Mesodermal cell (in vitro differentiated cells): ENCODE data around the gene CIB1.
"Not testable (repeated sequence)": the region's sequence is repeated elsewhere in the genome, so short reads cannot be mapped to it uniquely, and the experiment has no call there.

Experiments used
- H3K27ac ChIP-seq: 2 replicates; pipeline ENCODE4 v1.7.0; 2013; ENCODE audit warnings: mild to moderate bottlenecking, low read depth, low read length, moderate library complexity; ENCODE audit not compliant: severe bottlenecking
- H3K36me3 ChIP-seq: 2 replicates; pipeline ENCODE4 v1.7.1; 2013; ENCODE audit warnings: mild to moderate bottlenecking, low read length, moderate library complexity; ENCODE audit not compliant: control insufficient read depth, insufficient read depth
- H3K4me1 ChIP-seq: one replicate; pipeline ENCODE4 v1.7.1; 2013; ENCODE audit warnings: mild to moderate bottlenecking, low read length; ENCODE audit not compliant: insufficient read depth, control insufficient read depth, poor library complexity, severe bottlenecking
- H3K4me3 ChIP-seq: 2 replicates; pipeline ENCODE4 v1.7.0; 2013; ENCODE audit warnings: low read length, control low read depth, mild to moderate bottlenecking; ENCODE audit not compliant: insufficient read depth, poor library complexity, severe bottlenecking; ENCODE audit errors: extremely low read depth
- H3K9me3 ChIP-seq: 2 replicates; pipeline ENCODE4 v1.7.1; 2013; ENCODE audit warnings: mild to moderate bottlenecking, low read length, moderate library complexity; ENCODE audit not compliant: control insufficient read depth
- WGBS, 2 experiments: methylation state at CpG; one replicate each; pipeline ENCODE4 v1.1.5; 2013; ENCODE audit warnings: missing lambda C conversion rate in 2 of 2; ENCODE audit not compliant: insufficient coverage in 2 of 2; 5-methylcytosine and 5-hydroxymethylcytosine counted together

Gene CIB1

GRCh38 chr15:90191794-90192509 lies 41.8 kb downstream of the CIB1 start:
- no peak overlapping the region for H3K4me3 ChIP-seq
- H3K4me1 ChIP-seq: no peaks in the 10 kb centered on the region
- no peaks in the 10 kb centered on the region for H3K36me3 ChIP-seq
- 91 to 92% methylated on average over 4 to 6 of the region's 7 CpGs for WGBS, 2 experiments
- no peaks in the 10 kb centered on the region for H3K9me3 ChIP-seq
- H3K27ac ChIP-seq: no peak overlapping the region

DNA sequence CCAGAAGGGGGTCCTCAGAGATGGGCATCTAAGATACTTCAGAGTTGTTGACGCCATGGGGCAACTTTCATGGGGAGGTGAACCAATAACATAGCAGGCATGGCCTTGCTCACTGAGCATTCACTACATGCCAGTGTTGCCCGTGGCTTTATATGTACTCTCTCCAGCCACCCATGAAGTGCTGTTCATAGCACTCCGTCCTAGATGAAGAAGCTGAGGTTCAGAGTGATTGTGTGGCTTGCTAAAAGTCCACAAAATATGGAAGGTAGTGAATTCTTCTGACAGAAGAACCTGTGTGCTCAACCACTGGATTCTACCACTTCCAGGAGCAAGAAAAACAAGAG lies 42.4 kb downstream of the CIB1 start:
- 76 to 90% methylated on average over 1 to 2 of the region's 3 CpGs for WGBS, 2 experiments
- Histone ChIP-seq H3K27ac (no peak overlapping the region), H3K4me3 (no peak overlapping the region), H3K9me3 (no peaks in the 10 kb centered on the region), H3K36me3 (no peaks in the 10 kb centered on the region), H3K4me1 (no peaks in the 10 kb centered on the region)

GRCh38 chr15:90190606-90191343 lies 43.0 kb downstream of the CIB1 start:
- H3K36me3 ChIP-seq: no peaks in the 10 kb centered on the region
- H3K4me1 ChIP-seq: no peaks in the 10 kb centered on the region
- no peaks in the 10 kb centered on the region for H3K9me3 ChIP-seq
- WGBS, 2 experiments: 90 to 92% methylated on average over 8 of the region's 10 CpGs
- no peak overlapping the region for H3K4me3 ChIP-seq
- no peak overlapping the region for H3K27ac ChIP-seq

- no peaks in the 10 kb centered on the region for H3K4me1 ChIP-seq
- WGBS, 2 experiments: 75 to 91% methylated on average over 6 to 7 of the region's 10 CpGs
- H3K36me3 ChIP-seq: no peaks in the 10 kb centered on the region
- no peaks in the 10 kb centered on the region for H3K9me3 ChIP-seq
- no peak overlapping the region for H3K4me3 ChIP-seq
- H3K27ac ChIP-seq: no peak overlapping the region
These were observed 43.8 kb downstream of the CIB1 start for GRCh38 chr15:90189781-90190467.

DNA sequence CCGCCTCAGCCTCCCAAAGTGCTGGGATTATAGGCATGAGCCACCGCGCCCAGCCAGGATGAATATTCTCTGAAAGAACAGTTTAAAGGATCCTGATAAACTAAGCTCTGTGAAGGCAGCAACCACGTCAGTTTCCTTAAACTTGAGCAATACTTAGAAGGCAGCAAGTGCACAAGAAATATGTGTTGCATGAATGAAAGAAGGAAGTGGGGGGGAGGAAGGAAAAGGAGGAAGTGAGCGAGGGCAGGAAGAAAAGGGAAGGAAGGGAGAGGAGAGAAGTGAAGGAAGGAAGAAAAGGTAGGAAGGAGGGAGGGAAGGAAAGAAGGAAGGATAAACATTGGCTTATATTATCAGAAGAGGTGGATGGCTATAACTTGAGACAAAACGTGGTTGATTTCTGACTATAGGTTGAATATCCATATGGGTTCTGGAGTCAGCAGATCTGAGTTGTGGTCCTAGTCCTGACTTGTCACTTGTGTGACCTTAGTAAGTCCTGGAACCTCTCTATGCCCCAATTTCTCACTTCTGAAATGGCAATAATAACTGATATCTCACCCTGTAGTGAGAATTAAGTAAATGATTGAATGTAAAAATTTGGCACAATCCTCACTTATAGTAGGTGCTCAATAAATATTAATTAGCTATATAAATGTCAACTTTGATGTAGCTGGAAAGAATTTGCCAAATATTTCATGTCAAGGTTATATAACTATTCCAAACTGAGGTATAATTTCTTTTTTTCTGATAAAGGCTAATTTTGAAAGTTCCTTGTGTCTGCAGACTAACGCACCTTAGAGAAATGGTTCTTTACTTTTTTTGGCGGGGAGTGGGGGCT lies 44.6 kb downstream of the CIB1 start:
- 94 to 96% methylated on average over 7 to 8 of the region's 8 CpGs for WGBS, 2 experiments
- Histone ChIP-seq H3K9me3 (no peaks in the 10 kb centered on the region), H3K36me3 (no peaks in the 10 kb centered on the region)

GRCh38 chr15:90188065-90188464 lies 45.7 kb downstream of the CIB1 start:
- not testable (repeated sequence) for H3K36me3 ChIP-seq, H3K4me3 ChIP-seq, H3K4me1 ChIP-seq, H3K9me3 ChIP-seq, H3K27ac ChIP-seq
- WGBS, 2 experiments: 96 to 100% methylated on average over 4 to 7 of the region's 7 CpGs

More for the DNA sequence above, 44.6 kb downstream of the CIB1 start:
- Histone ChIP-seq H3K27ac (no peak overlapping the region), H3K4me3 (no peak overlapping the region), H3K4me1 (peaks cover 1% of the 10 kb centered on the region)

GRCh38 chr15:90187257-90187868 lies 46.4 kb downstream of the CIB1 start:
- Histone ChIP-seq H3K36me3 (no peaks in the 10 kb centered on the region), H3K4me3 (no peak overlapping the region), H3K27ac (no peak overlapping the region), H3K4me1 (peaks cover 2% of the 10 kb centered on the region), H3K9me3 (no peaks in the 10 kb centered on the region)
- WGBS, 2 experiments: 72 to 93% methylated on average over 4 of the region's 8 CpGs

DNA sequence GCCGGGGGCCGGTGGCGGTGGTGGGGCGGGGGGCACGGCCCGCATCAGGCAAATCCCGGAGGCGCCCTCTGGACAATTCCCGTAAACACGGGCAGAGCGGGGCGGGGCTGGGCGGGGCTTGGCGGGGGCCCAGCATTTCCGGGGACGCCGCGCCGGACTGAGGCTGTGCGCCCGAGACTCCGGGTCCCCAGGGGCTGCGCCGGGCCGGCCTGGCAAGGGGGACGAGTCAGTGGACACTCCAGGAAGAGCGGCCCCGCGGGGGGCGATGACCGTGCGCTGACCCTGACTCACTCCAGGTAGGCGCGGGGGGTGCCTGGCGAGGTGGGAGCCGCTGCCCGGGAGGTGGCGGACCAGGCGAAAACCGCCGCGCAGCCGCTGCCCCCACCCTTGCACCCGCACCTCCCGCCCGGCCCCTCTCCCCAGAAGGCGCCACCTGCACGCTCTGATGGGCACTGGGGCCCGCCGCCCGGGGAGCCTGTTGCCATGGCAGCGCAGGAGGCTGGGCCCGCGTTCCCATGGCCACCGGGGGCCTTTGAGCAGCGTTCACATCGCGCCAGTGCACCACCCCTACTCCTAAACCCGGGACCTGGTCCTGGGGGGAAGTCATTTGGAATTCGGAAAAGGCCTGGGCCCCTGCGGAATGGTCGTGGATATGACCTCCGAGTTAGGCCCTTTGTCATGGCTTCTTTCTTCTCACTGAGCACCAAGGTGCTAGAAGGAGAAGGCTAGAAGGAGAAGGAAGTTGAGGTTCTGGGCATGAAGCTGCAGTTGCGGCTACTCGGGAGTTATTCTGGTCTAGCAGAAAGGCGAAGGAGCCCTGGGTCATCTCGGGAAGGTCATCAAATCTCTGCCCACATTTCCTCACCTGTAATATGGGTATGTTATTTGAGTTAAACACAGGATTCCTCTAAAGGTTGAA lies 48.7 kb downstream of the CIB1 start:
- no peaks in the 10 kb centered on the region for H3K9me3 ChIP-seq
- H3K4me1 ChIP-seq: peaks cover 2% of the 10 kb centered on the region
- no peaks in the 10 kb centered on the region for H3K36me3 ChIP-seq
- no peak overlapping the region for H3K27ac ChIP-seq
- 4 to 7% methylated on average over 47 to 50 of the region's 67 CpGs for WGBS, 2 experiments
- H3K4me3 ChIP-seq: peak overlapping the region; percentile 43

DNA sequence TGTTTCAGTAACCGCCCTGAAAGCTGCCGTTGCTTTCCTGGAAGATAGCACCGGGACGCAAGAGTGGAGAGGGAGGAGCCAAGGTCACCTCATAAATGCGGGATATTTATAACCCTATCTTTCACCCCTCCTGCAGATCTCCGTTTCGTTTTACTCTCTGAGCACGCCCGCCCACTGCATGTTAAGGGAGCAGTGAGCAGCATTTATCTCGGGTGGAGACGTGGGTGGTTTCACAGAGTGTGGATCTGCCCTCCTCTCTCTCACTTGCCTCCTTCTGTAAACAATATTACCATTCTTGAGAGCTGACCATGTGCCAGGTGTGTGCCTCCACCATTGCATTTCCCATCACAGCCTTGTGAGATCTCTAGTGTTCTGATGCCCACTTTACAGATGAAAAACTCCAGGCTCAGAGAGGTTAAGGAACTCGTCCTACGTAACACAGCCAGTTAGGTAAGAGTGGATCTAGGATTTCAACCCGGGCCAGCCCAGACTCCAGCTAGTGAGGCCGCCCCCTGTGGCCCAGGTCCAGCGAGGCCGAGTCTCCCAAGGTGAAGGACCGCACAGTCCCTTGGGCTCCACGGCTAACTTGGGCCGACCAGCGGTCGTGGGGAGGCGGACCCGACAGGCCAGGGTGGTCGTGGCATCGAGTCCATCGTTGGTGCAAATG lies 49.5 kb downstream of the CIB1 start:
- Histone ChIP-seq H3K36me3 (no peaks in the 10 kb centered on the region), H3K9me3 (no peaks in the 10 kb centered on the region), H3K4me3 (peak overlapping the region; percentile 43), H3K27ac (no peak overlapping the region), H3K4me1 (peaks cover 2% of the 10 kb centered on the region)
- 54 to 60% methylated on average over 23 to 26 of the region's 27 CpGs for WGBS, 2 experiments
